Measurements from ENCODE around the gene RND3. TPM values are rescaled to one million over a fixed set of nuclear protein-coding genes. Genes with fewer than 3 reads are reported as not detected.

RND3 gene
- total RNA-seq, 1 donor from 2014 or later = 62.1 TPM

DNA sequence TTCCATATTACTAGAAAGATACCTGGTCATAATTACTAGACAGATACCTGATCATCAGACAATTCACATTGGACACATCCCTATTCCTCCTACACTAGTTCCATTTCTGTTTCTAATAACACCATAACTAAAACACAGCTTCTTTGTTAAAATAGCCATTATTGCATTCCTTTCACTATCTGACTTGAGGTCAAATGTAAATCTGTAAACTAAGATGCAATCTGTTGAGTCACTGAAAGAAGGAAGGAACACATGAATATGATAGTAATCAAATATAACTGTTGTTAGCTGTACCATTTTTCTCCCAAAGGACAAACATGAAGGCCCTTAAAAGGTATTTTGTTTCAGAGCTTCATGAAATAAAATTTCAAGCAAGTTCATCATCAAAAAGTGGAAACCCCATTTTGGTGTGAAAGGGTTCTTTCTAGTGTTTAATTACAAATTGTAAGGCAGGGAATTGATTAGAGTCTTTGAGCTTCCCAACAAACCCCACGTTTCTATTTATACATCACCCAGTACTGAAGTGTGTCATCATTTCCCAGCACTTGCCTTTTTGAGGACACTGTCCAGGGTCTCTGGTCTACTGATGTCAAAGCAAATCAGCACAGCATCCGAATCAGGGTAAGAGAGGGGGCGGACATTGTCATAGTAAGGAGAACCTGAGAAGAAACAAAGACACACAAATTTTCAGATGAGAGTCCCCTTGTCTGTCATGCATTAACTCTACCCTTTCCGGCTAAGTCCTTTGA, 13.0 kb downstream of the RND3 start:
- Histone ChIP-seq H3K9me3 (no peaks in the 10 kb centered on the region), H3K4me1 (peaks cover 76% of the 10 kb centered on the region), H3K4me3 (no peak overlapping the region), H3K27ac (peak overlapping the region; percentile 51), H3K27me3 (no peaks in the 10 kb centered on the region), H3K36me3 (peaks cover 0 to 28% of the 10 kb centered on the region in 2 donors)
- TF ChIP-seq POLR2AphosphoS5 (IDR thresholded peaks at IDR 0.05; ENCODE audit: insufficient read depth in 1 of 2, low read depth in 1 of 2) = no peak
- TF ChIP-seq, protein P1, sequence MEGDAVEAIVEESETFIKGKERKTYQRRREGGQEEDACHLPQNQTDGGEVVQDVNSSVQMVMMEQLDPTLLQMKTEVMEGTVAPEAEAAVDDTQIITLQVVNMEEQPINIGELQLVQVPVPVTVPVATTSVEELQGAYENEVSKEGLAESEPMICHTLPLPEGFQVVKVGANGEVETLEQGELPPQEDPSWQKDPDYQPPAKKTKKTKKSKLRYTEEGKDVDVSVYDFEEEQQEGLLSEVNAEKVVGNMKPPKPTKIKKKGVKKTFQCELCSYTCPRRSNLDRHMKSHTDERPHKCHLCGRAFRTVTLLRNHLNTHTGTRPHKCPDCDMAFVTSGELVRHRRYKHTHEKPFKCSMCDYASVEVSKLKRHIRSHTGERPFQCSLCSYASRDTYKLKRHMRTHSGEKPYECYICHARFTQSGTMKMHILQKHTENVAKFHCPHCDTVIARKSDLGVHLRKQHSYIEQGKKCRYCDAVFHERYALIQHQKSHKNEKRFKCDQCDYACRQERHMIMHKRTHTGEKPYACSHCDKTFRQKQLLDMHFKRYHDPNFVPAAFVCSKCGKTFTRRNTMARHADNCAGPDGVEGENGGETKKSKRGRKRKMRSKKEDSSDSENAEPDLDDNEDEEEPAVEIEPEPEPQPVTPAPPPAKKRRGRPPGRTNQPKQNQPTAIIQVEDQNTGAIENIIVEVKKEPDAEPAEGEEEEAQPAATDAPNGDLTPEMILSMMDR (IDR thresholded peaks at IDR 0.05) = no peak
- TF ChIP-seq POLR2A (IDR thresholded peaks at IDR 0.05) = no peak
- intact Hi-C loops (cut with DNase I) = no loop called here
- no peak for DNase-seq (ENCODE audit: extremely low spot score in 2 of 2)

DNA sequence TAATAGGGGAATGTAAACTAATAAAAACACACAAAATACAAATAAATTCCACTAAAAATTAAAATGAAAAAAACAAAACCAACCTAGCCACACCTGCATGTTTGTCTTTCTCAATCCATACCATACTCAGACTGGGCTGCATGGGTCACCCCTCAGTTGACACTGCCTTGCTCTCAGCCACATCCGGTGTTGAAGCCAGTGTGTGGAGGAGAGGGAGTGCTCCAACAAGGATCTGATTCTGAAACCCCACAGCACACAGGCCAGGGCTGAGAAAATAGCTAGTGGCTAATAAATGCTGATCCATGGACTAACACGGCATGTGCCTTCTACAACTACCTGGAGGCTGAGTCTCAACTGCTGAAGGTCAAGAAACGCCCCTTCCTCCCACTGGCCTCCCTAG, 13.7 kb downstream of the RND3 start:
- H3K27ac ChIP-seq = peak overlapping the region; percentile 51
- H3K4me1 ChIP-seq = peaks cover 71% of the 10 kb centered on the region
- H3K36me3 ChIP-seq = peaks cover 0 to 28% of the 10 kb centered on the region in 2 donors

DNA sequence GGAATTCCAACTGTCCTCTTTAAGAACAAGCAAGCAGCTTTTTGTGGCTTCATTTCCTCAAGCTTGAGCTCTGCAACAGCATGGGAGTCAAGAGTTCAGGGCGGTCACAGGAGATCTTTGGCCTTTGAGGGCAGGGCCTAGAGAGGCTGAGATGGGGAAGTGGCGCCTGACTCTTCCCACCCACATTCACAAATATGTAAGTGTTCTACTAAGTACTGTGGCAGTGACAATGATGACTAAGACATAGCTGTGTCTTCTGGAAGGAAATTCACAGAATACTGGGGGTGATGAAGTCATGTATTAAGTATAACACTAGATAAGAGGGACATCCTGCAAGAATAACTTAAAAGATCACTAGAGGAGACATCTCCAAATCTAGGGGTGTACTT, 15.0 kb downstream of the RND3 start:
- DNase-seq (ENCODE audit: extremely low spot score in 2 of 2) = no peak
- H3K4me1 ChIP-seq = peaks cover 70% of the 10 kb centered on the region
- H3K27ac ChIP-seq = peak overlapping the region; percentile 18
- peaks cover 0 to 28% of the 10 kb centered on the region in 2 donors for H3K36me3 ChIP-seq
- TF ChIP-seq, protein P1 (IDR thresholded peaks at IDR 0.05) = no peak
- TF ChIP-seq POLR2A (IDR thresholded peaks at IDR 0.05) (no peak), POLR2AphosphoS5 (IDR thresholded peaks at IDR 0.05; ENCODE audit: insufficient read depth in 1 of 2, low read depth in 1 of 2) (no peak)
- no peak overlapping the region for H3K4me3 ChIP-seq
- H3K9me3 ChIP-seq = no peaks in the 10 kb centered on the region
- intact Hi-C loops (cut with DNase I) = no loop called here
- no peaks in the 10 kb centered on the region for H3K27me3 ChIP-seq

More for the DNA sequence above, 13.7 kb downstream of the RND3 start:
- TF ChIP-seq POLR2A (IDR thresholded peaks at IDR 0.05) (no peak), POLR2AphosphoS5 (IDR thresholded peaks at IDR 0.05; ENCODE audit: insufficient read depth in 1 of 2, low read depth in 1 of 2) (no peak)
- TF ChIP-seq, protein P1 (IDR thresholded peaks at IDR 0.05) = no peak
- no peak overlapping the region for H3K4me3 ChIP-seq
- no peaks in the 10 kb centered on the region for H3K9me3 ChIP-seq
- DNase-seq (ENCODE audit: extremely low spot score in 2 of 2) = no peak
- no peaks in the 10 kb centered on the region for H3K27me3 ChIP-seq
- intact Hi-C loops (cut with DNase I) = no loop called here

DNA sequence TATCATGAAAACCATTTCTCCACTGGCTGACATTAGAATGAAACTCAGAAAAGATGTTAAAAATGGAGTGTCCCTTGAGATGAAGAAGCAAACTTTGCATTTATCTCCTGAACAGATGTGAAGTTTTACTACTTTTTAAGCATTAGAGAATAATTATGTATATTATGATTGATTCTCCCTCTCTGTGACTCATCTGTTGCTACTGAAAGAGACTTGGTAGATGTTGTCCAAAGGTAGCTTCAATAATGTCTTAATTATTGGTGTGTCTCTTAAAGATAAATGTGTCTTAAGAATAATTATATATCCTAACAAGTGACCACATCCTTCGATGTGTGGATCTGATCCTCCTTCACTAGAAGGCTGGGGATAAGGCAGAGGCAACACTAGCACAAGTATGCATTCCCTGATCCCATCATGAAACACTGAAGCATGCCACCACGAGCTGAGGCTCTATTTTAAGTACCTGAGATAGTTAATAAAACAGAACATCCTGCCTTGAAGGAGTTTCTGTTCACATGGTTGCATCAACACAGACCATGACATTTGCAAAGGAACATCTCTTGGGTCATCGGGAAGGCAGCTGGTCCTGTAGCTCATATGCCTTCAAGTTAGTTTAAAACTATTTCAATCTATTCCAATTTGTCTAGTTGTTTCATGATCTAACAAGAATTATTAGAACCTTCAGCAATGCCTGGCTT, 15.5 kb downstream of the RND3 start:
- H3K27ac ChIP-seq = peak overlapping the region; percentile 18
- peaks cover 70% of the 10 kb centered on the region for H3K4me1 ChIP-seq
- H3K4me3 ChIP-seq = no peak overlapping the region
- H3K9me3 ChIP-seq = no peaks in the 10 kb centered on the region
- DNase-seq (ENCODE audit: extremely low spot score in 2 of 2) = no peak
- TF ChIP-seq POLR2A (IDR thresholded peaks at IDR 0.05) (no peak), POLR2AphosphoS5 (IDR thresholded peaks at IDR 0.05; ENCODE audit: insufficient read depth in 1 of 2, low read depth in 1 of 2) (no peak)
- TF ChIP-seq, protein P1 (IDR thresholded peaks at IDR 0.05) = no peak
- intact Hi-C loops (cut with DNase I) = no loop called here
- no peaks in the 10 kb centered on the region for H3K27me3 ChIP-seq
- peaks cover 0 to 28% of the 10 kb centered on the region in 2 donors for H3K36me3 ChIP-seq

DNA sequence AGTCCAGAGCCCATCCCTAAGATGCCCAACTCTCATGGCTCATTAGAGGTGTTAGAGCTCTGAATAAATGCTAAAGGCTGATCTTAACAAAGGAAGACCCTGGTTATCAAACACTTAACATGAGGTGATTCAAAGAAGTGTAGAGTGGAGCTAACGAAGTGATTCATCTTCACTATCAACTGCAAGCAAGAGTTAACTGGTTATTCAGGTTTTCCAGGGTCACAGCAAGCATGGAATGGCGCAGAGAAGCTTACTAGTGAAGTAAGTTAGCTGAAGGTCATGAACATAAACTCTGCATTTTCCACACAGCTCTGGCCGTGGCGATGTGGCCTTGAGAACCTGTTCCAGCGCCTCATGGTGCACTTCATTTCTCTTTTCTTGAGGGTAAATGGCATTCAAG, 17.0 kb downstream of the RND3 start:
- no peak overlapping the region for H3K4me3 ChIP-seq
- DNase-seq (ENCODE audit: extremely low spot score in 2 of 2) = no peak
- peaks cover 0 to 28% of the 10 kb centered on the region in 2 donors for H3K36me3 ChIP-seq
- peaks cover 70% of the 10 kb centered on the region for H3K4me1 ChIP-seq
- no peaks in the 10 kb centered on the region for H3K27me3 ChIP-seq
- TF ChIP-seq, protein P1 (IDR thresholded peaks at IDR 0.05) = no peak
- no peak for TF ChIP-seq POLR2AphosphoS5 (IDR thresholded peaks at IDR 0.05; ENCODE audit: insufficient read depth in 1 of 2, low read depth in 1 of 2)
- intact Hi-C loops (cut with DNase I) = no loop called here
- H3K9me3 ChIP-seq = no peaks in the 10 kb centered on the region
- no peak overlapping the region for H3K27ac ChIP-seq

Measured in vagina (tissue), 2 donors.